ENCODE results near the gene ECE1. TPM values are rescaled to one million over a fixed set of nuclear protein-coding genes. Genes with fewer than 3 reads are reported as not detected.

ECE1 gene
- polyA plus RNA-seq, 1 donor = 46.0 TPM

DNA sequence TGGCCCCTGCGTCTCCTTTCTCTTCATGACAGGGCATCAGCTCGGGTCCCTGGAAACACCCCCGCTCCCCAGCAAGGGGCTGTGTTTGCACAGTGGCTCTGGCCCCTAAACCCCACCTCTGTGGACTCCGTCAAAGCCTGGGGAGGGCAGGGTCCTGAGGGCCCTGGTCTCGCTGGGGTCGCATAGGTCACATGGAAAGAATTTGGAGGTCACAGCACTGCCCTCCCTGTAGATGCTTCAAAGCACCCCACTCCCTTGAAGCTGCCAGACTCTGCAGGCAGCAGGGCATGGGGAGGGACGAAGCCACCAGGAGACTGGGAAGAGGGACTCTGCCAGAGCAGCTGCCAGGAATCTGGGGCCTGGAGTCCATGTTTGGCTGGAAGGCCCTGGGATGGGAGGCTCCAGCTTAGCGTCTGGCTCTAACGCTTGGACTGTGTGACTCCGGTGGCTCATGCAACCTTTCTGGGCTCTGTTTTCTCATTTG lies 36.6 kb upstream of the ECE1 start:
- DNase-seq = no peak

DNA sequence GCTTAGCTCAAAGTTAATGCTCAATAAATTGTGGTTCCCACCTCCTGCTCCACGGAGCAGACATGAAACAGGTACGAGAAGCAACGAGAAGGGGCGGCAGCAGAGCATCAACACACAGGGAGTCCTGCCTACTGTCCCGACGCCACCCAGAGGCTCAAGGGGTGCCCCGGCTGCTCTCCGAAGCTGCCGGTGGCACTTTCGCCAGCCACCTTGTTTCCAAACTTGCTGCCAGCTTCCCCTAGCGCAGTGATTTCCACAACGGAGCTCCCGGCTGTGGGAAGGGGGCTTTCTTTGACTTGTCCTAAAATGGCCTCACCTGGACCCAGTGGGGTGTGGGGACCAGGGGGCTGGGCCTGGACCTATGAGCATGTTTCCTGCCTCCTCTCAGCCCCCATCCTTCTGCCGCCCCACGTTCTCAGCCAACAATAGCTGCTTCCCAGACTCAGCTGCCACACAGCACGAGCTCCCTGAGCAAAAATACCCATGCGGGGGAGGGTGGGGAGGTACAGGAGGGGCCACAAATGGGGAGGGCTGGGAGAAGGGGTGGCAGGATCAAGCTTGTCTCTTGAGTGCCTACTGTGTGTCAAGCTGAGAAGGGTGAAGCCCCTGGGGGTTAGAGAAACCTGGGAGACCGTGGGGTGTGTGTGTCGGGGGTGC lies 35.6 kb upstream of the ECE1 start:
- DNase-seq = no peak

DNA sequence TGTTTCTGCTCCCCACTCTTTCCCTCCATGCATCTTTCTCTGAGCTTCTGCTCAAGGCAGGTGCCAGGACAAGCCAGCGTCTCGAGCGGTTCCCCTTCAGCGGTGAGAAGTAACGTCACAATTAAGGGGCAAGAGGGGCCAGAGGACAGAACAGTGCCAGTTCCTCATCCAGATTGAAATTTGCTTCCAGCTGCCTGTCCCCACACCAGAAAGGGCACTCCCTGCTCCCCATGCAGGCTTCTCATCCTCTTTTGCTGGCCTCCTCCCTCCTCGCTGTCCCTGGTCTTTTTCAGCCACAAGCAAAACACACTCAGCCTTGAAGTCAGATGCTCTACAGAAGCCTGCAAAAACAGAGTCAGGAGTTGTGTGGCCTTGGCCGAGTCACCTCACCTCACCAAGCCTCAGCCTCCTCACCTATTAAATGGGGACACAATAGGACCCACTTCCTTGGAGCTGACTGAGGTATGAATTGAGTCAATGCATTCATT lies 35.0 kb upstream of the ECE1 start:
- DNase-seq = no peak

DNA sequence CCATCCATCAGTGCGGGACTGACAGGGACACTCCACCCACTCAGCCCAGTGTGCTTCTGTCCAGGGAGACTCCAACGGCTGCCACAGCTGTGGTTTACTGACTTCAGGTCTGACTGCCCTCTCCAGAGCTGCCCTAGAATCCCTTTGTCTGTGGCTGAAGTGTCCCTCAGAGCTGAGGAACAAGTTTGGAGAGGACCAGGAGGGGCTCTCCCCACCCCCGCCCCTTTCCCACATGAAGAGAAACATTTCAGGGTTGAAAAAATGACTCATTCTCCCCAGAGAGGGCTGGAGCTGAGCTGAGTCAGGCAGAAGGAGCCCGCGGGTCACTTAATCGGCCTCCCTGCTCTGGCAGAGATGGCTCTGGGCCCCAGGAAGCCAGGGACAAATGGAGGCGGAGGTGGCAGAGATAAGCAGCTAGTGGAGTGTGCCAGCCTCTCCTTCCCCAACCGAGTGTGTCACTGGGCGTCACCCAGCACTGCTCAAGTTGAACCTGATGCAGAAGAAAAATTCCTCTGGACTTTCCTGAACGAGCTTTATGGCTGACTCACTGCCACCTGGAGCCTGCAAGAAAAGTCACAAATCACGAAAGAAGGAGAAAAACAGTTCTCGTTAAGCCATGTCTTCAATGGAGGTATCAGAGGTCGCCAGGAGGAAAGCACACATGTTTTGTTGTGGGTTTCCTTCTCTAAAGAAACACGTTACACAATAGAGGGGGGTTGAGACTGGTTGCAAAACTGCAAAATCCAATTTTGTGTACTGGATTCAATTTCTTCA lies 34.3 kb upstream of the ECE1 start:
- DNase-seq = no peak

DNA sequence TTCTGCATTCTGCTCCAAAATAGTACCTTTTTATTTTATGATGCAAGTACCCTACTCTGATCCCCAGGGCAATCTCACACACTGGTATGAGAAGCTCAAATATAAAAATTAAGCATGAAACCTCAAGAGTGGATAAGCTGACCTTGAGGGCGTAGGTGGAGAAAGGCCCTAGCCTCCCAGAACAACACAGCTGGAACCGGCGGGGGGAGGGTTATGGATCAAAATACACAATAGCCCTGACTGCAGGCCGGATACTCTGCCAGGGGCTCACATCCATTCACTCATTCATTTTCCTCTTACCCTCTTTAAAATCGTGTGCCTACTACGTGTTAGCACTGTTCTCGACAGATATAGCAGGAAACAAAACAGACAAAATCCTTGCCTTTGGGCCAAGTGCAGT lies 32.8 kb upstream of the ECE1 start:
- no peak for DNase-seq

DNA sequence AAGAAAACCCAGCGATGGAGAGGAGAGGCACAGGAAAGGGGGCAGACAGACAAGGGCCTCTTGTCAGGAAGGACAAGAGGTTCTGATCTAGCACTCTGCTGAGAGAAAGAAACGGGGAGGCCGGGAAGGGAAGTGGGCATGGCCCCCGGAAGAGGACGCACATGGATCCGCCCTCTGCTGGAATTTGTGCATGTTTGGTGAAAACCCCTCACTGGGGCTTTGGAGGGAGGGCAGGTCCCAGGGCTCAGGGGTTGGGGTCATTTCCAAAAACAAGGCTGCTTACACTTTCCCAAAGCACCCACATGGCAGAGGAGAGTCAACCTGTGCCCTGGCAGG lies 32.4 kb upstream of the ECE1 start:
- no peak for DNase-seq

DNA sequence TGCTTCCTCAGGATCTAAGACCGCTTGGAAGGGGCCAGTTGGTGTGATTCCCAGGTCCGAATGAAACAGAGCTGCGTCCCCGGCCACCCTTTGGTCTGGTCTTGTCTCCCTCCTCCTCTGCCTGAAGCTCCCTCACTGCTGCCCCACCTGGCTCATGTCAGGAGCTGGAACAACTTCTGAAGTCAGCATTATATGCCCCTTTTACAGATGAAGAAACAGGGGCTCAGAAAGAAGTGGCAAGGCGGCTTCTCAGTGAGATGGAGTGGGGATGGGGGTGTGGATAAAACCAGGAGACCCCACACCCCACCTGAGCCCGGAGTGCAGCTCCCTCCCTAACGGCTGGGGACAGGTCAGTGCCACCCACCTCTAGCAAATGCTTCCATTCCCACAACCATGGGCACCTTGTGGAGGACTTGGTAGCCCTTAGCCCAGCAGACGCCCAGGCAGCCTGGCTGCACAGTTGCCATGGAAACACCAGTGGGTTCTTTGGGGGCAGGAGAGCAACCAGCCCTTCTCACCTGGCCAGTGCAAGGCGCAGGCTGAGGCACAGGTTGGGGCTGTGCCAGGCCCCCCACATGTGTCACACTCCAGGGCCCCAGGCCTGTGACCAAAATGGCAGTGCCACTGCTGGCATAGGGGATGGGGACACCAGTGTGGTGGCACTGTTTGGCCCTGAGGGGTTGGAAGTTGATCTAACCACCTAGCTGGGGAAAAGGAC lies 31.9 kb upstream of the ECE1 start:
- no peak for DNase-seq

DNA sequence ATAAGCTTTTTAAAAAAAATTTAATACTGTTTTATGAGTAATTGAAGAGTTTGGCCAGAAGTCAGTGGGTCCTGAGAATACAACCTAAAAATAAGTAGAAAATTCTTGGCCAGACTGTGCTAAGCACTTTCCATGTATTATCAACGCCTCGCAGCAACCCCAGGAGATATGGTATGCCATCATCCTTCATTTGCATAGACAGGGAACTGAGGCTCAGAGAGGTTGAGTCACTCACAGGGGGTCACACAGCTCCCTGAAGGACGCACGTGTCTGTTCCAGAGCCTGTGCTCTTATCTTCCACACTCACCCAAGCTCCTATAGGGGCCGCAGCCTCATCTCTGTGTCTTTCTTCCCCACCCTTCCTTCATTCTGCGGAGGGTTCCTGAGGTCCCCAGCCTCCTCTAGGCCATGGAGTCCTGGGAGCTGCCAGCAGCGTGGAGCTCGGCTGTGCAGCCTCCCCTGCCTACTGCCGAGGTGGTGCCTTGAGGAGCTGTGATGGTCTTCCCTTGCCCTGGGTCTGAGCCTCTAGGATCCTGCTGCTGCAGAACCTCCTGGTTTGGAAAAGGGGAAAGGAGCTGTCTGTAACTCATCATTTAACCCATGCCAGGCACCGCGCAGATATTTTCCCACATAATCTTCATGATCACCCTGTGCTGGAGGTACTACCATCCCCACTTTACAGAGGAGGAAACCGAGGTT lies 30.3 kb upstream of the ECE1 start:
- no peak for DNase-seq

DNA sequence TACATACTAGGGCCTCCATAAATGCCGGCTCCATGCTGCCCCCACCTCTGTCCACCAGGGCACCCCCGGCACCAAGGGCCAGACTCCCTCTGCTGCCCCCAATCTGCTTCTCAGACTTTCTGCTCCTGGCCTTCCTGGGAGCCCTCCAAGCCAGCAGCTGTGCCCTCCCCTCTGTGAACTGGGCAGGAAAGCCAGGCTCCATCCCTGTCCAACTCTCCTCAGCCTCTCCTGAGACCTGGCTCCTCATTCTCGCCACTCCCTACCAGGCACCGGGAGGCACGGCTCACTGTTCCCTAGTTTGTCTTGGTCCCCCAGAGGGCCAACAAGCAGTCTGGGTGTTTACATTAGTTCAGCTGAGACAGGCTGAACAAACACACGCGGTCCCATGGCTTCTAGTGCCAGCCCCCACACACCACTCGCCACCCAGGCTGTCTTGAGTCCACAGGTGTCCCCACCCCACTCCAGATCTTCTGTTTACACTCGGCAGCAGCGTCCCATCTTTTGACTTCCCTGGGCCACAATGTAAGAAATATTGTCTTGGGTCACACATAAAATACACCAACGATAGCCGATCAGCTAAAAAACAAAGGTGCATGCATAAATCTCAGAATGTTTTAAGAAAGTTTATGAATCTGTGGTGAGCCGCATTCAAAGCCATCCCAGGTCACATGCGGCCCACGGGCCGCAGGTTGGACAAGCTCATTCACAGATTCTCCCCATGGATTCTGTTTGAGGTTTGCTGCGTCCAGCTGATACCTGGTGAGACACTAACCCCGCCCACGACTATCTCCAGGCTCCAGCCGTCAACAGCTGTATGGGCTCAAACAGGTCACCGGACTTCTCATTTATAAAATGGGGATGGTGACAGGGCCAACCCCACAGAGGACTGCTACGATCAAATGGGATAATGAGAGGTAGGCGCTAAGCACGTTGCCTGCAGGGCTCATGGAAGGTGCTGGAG lies 29.5 kb upstream of the ECE1 start:
- no peak for DNase-seq

DNA sequence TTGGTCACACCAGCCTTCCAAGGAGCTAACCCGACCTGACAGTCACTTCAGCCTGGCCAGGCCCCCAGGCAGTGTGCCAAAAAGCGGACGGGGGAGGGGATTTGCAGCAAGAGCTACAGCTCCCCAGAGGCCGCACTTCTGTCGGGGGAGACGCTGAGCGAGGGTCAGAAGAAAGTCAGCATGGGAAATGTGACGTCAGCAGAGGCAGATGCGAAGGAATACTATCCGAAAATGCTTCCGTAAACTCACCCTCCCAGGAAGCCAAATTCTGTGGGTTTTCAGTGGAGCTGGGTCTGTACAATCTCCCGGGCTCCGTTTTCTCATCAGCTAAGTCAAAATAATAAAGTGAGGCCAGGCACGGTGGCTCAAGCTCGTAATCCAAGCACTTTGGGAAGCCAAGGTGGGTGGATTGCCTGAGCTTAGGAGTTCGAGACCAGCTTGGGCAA lies 28.5 kb upstream of the ECE1 start:
- DNase-seq = peak; percentile 76

DNA sequence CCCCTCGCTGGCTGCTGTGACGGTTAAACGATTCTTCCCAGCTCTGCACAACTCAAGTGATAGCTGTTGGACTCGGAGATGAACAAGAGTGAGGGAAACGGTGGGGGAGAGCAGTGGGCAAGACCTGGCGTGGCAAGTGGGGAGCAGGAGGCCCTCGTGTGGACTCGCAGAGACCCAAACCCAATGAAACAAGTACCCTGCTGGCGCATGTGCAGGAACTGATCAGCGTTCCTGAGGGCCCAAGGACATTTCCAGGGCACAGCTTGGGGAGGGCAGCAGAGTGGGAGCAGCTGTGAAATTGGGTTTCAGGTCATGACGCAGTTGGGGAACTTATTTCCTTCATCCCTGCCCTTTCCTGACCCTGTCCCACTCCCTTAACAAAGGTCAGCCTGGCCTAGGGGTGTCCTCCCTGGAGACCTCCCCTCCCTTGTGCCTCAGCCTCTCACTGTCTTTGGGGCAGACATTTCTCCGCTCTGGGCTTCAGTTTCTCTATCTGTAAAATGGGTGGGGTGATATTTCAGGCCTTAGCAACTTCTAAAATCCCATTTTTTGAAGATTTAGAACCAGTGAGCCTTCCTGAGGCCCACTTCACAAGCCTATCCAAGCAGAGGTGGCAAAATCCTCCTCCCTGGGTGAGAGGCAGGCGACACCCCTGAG lies 27.9 kb upstream of the ECE1 start:
- DNase-seq = no peak

DNA sequence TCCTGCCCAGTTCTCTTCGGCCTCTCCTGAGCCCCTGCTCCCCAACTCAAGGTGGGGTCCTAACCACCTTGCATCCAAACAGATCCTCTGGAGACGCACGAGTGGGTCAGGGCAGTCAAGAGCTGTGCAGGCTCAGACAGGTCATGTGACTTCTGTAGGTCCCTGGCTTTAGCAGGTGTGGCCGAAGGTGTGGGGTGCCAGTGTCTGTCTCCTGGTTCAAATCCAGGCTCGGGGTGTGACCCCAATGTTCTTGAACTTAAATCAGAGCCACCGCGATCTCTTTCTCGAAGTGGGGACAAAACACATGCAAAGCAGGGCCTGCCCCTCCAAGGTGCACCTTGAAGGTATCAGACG lies 27.4 kb upstream of the ECE1 start:
- DNase-seq = no peak

DNA sequence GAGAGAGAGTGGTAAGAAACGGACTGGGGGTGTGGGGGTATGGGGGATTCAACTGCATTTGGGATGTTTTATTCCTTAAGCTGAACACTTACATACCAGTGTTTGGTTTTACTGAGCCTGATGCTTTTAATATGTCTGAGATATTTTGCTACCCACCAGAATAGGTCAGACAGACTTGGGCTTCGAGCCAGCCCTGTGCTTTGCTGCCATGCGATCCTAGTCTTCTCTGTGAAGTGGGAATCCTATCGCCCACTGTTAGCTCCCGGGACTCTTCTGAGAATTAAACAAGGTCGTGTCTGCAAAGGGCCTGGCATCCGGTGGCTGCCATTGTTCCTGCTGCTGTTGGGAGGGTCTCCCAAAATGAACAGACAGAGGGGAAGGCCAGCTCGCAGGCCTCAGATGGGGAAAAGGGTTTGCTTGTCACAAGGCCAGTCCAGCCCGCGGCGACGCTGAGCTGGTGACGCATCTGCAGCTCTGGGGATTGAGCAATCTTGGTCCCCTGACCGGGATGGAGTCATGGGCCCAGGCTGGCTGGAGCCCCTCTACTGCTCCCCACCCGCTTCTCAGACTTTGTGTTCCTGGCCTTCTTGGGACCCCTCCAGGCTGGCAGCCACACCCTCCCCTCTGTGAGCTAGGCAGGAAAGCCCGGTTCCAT lies 26.9 kb upstream of the ECE1 start:
- DNase-seq = no peak

DNA sequence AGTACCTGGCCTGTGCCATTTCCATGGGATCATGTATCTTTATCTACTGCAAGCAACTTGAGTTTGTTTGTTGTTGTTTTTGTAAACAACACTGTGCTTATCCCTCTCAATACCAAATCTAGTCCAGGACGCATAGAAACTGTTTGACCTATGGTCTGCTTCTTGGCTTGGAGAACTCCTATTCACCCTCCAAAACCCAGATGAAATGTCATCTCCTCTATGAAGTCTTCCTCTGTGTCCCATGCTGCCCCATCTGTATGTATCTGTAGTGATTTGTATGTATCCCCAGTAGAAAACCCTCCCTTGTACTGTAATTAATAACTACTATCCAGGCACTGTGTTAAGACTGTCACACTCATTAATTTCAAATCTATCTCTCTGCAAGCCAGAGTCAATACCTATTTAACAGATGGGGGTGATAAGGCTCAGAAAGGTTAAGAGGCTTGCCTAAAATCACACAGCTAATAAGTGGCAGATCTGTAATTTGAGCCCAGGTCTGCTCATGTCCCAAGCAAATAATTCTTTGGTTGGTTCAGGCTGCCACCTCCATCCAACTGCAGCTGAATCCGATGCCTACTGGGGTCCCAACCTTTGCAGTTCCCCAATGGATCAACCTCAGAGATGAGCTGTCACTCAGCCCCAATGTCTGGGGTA lies 24.6 kb upstream of the ECE1 start:
- DNase-seq = no peak

DNA sequence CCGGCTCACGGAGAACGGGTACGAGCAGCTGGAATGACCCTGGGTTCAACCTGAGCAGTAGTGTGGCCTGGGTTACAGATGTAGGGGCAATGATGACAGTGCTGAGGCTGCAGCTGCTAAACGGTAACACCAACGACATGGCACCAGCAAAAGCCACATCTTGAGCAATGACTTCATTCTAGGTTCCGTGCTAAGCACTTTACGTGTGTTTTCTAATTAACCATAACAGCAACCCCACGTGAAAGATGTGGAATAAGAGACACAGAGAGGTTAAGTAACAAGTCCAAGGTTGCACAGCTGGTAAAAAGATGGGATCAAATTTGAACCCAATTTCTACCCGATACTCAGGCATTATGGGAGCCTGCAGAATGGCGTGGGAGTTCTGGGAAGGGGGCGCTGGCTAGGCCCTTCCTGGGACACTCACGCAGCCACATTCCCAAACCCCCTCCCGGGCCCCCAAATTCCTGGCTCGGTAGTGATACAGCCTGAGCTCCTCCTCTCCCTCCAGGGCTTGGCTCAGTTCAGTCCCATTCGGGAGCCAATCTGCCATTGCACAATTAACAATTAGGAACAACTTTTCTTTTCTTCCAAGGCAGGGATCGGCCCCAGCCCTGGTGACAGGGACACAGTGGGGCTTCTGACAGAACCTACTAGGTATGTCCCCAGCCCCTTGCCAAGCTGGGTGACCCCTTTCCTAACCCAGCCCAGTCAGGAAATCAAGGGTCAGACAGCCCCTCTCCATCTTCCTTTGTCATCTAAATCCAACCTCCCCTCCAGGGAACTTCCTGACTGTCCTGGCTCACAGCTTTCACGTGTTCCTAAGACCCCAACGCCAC lies 23.8 kb upstream of the ECE1 start:
- DNase-seq = no peak

DNA sequence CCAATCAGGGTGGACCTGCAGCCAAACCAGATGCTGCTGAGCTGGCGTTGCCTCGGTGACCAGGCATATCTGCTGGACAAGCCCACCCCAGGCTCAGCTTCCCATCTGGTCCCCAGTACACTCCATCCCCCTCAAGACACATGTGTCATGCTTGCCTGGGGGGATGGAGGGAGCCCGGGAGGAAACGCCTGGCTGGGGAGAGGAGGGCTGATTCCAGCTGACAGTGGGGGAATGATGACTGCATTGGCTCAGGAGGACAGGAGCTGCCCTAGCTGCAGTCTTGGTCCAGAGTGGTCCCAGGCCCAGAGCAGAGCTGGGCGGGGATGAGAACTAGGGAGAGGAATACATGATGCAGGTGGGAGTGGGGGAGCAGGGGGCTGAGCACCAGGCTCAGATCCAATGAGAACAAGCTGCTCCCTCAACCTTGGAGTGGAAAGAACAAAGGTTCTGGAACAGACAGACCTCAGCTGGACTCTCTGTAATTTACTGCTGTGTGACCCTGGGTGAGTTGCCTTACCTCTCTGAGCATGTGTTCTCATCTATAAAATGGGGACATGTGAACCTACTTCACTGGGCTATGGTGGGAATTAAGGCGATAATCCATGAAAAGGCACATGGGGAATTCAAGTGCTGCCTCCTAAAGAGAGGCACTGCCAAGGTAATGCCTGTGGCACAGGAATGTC lies 23.1 kb upstream of the ECE1 start:
- DNase-seq = no peak

DNA sequence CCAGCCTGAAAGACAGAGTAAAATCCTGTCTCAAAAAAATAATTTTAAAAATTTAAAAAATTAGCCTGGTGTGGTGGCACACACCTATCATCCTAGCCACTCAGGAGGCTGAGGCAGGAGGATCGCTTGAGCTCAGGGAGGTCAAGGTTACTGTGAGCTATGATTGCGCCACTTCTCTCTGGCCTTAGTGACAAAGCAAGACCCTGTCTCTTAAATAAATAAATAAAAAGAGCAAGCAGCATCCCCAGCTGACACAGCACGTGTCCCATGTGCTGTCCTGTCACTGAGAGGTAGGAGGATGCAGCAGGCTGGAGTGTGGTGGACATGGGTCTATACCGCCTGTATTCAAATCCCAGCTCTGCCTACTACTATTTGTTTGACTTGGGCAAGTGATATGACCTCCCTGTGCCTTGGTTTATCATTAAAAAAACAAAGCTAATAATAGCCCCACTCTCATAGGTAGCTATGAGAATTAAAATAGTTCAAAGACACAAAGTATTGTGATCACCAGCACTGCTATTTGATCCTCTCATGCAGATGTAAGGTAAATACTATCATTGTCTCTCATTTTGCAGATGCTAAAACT lies 22.2 kb upstream of the ECE1 start:
- DNase-seq = no peak

DNA sequence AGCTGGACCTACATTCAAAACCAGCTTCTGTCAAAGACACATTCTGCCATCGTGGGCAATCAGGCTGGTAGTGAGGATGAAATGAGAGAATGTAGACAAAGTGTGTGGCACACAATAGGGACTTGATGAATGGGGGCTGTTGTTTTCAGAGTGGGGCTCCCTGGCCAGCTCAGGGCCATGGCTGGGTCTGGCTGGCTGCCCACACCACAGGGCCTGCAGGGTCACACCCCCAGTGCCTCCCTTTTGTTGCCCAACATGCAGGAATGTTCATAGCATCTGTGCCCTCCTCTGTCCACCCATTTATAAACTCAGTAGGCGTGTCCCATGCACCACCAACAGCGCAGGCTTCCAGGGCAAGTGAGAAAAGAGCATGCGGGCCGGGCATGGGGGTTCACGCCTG lies 20.8 kb upstream of the ECE1 start:
- DNase-seq = no peak

Measured in left kidney (tissue), 2 donors.